GM18519 (cell line): ENCODE data around the gene DDX28.

Source experiments
- ATAC-seq: cut with Tn5 transposase; IDR thresholded peaks from one replicate; pipeline ENCODE4 v1.9.1; 2021; ENCODE audit warnings: mild to moderate bottlenecking, moderate library complexity; ENCODE audit not compliant: unreplicated experiment, low FRiP score

DDX28 gene

GRCh38 chr16:68022728-68023537, at the start of gene DDX28, which contains the start of gene DUS2:
Gene DDX28 (minus strand): TSS chr16:68023232. CDS start chr16:68023202, 30 bp downstream.
Gene DUS2 (plus strand): TSS chr16:68023284. CDS start chr16:68038024, 14,740 bp downstream.
- ATAC-seq: peak; percentile 56

GRCh38 chr16:68072038-68072695, 49.1 kb upstream of the DDX28 start:
- no peak for ATAC-seq

GRCh38 chr16:68071518-68071901, 48.5 kb upstream of the DDX28 start:
- ATAC-seq: no peak

- ATAC-seq: no peak
Measured at GRCh38 chr16:68070806-68071517, 47.9 kb upstream of the DDX28 start.

GRCh38 chr16:68070249-68070730, 47.3 kb upstream of the DDX28 start:
- ATAC-seq: no peak

- ATAC-seq: no peak
Measured at GRCh38 chr16:68069511-68070248, 46.6 kb upstream of the DDX28 start.

- no peak for ATAC-seq
Measured at GRCh38 chr16:68068926-68069325, 45.9 kb upstream of the DDX28 start.

GRCh38 chr16:68066763-68067162, 43.7 kb upstream of the DDX28 start:
- ATAC-seq: no peak

- ATAC-seq: no peak
Measured at GRCh38 chr16:68065716-68066305, 42.8 kb upstream of the DDX28 start.

GRCh38 chr16:68064791-68065365, 41.8 kb upstream of the DDX28 start:
- no peak for ATAC-seq

GRCh38 chr16:68062910-68063393, 39.9 kb upstream of the DDX28 start:
- ATAC-seq: no peak

- ATAC-seq: no peak
Measured at GRCh38 chr16:68061396-68061795, 38.4 kb upstream of the DDX28 start.

- no peak for ATAC-seq
Measured at GRCh38 chr16:68059804-68060203, 36.8 kb upstream of the DDX28 start.

- no peak for ATAC-seq
Measured at GRCh38 chr16:68055395-68055794, 32.4 kb upstream of the DDX28 start.

- no peak for ATAC-seq
Measured at GRCh38 chr16:68049449-68049848, 26.4 kb upstream of the DDX28 start.

- no peak for ATAC-seq
Measured at GRCh38 chr16:68047987-68048386, 25.0 kb upstream of the DDX28 start.

- ATAC-seq: no peak
Measured at GRCh38 chr16:68046106-68046505, 23.1 kb upstream of the DDX28 start.

- no peak for ATAC-seq
Measured at GRCh38 chr16:68041783-68042182, 18.8 kb upstream of the DDX28 start.

GRCh38 chr16:68040506-68041288, 17.7 kb upstream of the DDX28 start:
- peak; percentile 58 for ATAC-seq
